PC-9 (cell line): Measurements from ENCODE around the gene CCBE1. TPM values are rescaled to one million over a fixed set of nuclear protein-coding genes. Genes with fewer than 3 reads are reported as not detected.

ENCODE experiments used
- BruUV-seq: library from RNA; stranded (reverse); fragments of 400-500 nt; replicated peaks from 2 replicates; lab custom pipeline; 2021; lab: Mats Ljungman, UMichigan
- CTCF ChIA-PET: fragments of 300-600 bp; sonication (Branson Sonifier 250); formaldehyde crosslinking; loops from one replicate; lab custom pipeline; 2022; ENCODE audit warnings: antibody characterized with exemption; lab: Charles Lee
- POLR2A ChIA-PET: fragments of 300-600 bp; sonication (Branson Sonifier 250); formaldehyde crosslinking; loops from one replicate; lab custom pipeline; 2022; ENCODE audit warnings: antibody characterized with exemption; ENCODE audit not compliant: unreplicated experiment; lab: Charles Lee
- DNase-seq, 2 experiments: peaks; one replicate each; pipeline versions ENCODE4 v3.0.0 to v3.0.0-alpha.2; 2015 to 2022; ENCODE audit warnings: mixed read lengths in 1 of 2
- H2AFZ ChIP-seq: fragments of 200-600 bp; sonication (generic); 2 replicates; pipeline ENCODE4 v1.8.1; 2017; ENCODE audit warnings: antibody characterized with exemption
- H3F3A ChIP-seq: fragments of 200-600 bp; sonication (generic); 2 replicates; pipeline ENCODE4 v1.8.1; 2017; ENCODE audit warnings: antibody characterized with exemption, mild to moderate bottlenecking, low read depth; ENCODE audit not compliant: insufficient read depth
- H3K27ac ChIP-seq: fragments of 200-600 bp; sonication (generic); 2 replicates; pipeline ENCODE4 v1.6.1; 2016; ENCODE audit warnings: mixed run types
- H3K27me3 ChIP-seq: fragments of 200-600 bp; sonication (generic); 2 replicates; pipeline ENCODE4 v1.6.1; 2016; ENCODE audit warnings: low read depth, mixed run types; ENCODE audit not compliant: insufficient read depth
- H3K36me3 ChIP-seq: fragments of 200-600 bp; sonication (generic); 2 replicates; pipeline ENCODE4 v1.6.1; 2016; ENCODE audit warnings: low read depth, mixed run types
- H3K4me1 ChIP-seq: fragments of 200-600 bp; sonication (generic); replicated peaks from 2 replicates; pipeline ENCODE4 v1.6.1; 2016; ENCODE audit warnings: mixed run types; ENCODE audit not compliant: insufficient read depth
- H3K4me2 ChIP-seq: fragments of 200-600 bp; sonication (generic); 2 replicates; pipeline ENCODE4 v1.6.1; 2017; ENCODE audit warnings: mixed run types
- H3K4me3 ChIP-seq: fragments of 200-600 bp; sonication (generic); 2 replicates; pipeline ENCODE4 v1.6.1; 2016; ENCODE audit warnings: mixed run types
- H3K79me2 ChIP-seq: fragments of 200-600 bp; sonication (generic); 2 replicates; pipeline ENCODE4 v1.6.1; 2017; ENCODE audit warnings: low read depth, mixed run types
- H3K9me2 ChIP-seq: fragments of 200-600 bp; sonication (generic); 2 replicates; pipeline ENCODE4 v1.8.1; 2017; ENCODE audit warnings: mild to moderate bottlenecking; ENCODE audit not compliant: insufficient read depth
- H3K9me3 ChIP-seq: fragments of 200-600 bp; sonication (generic); 2 replicates; pipeline ENCODE4 v1.8.1; 2016; ENCODE audit warnings: low read depth; ENCODE audit not compliant: insufficient read depth
- H4K20me1 ChIP-seq: fragments of 200-600 bp; sonication (generic); 2 replicates; pipeline ENCODE4 v1.8.1; 2017; ENCODE audit not compliant: insufficient read depth
- CTCF ChIP-seq: fragments of 200-600 bp; sonication (generic); conservative IDR thresholded peaks from 2 replicates; pipeline ENCODE4 v1.6.1; 2017; ENCODE audit warnings: mixed run types, antibody characterized with exemption, mild to moderate bottlenecking, moderate library complexity
- EZH2 ChIP-seq: fragments of 200-600 bp; sonication (generic); IDR thresholded peaks from 2 replicates; pipeline ENCODE4 v1.8.0; 2017; ENCODE audit warnings: antibody characterized with exemption, low read depth
- intact Hi-C: fragments of 100-400 bp; cut with micrococcal nuclease; formaldehyde crosslinking; loops from one replicate; pipeline ENCODE4 v1.10.0; 2022; ENCODE audit not compliant: unreplicated experiment
- total RNA-seq: library from RNA; stranded (reverse); gene quantifications from 2 replicates; pipeline ENCODE4 v1.2.3, GENCODE V29; 2021

The CCBE1 gene
- total RNA-seq, 1 experiment from 2014 or later: 5.8 TPM

GRCh38 chr18:59597049-59597448 lies 100.2 kb downstream of the CCBE1 start:
- BruUV-seq: no TSS peak
- Histone ChIP-seq H4K20me1 (no peaks in the 10 kb centered on the region), H3K27ac (no peak overlapping the region), H3K4me2 (no peak overlapping the region), H3K4me3 (no peak overlapping the region), H3K9me2 (no peaks in the 10 kb centered on the region), H2AFZ (no peak overlapping the region), H3F3A (no peaks in the 10 kb centered on the region), H3K9me3 (no peaks in the 10 kb centered on the region), H3K27me3 (peaks cover 52% of the 10 kb centered on the region), H3K36me3 (no peaks in the 10 kb centered on the region), H3K79me2 (no peaks in the 10 kb centered on the region), H3K4me1 (no peaks in the 10 kb centered on the region)
- ChIA-PET POLR2A (no interaction called here), CTCF (no interaction called here)
- intact Hi-C loops: no loop called here
- TF ChIP-seq CTCF (no peak), EZH2 (no peak)
- no peak for DNase-seq

GRCh38 chr18:59593291-59593717 lies 103.9 kb downstream of the CCBE1 start:
- H3F3A ChIP-seq: no peaks in the 10 kb centered on the region
- TF ChIP-seq EZH2 (no peak), CTCF (no peak)
- H3K79me2 ChIP-seq: no peaks in the 10 kb centered on the region
- H3K9me3 ChIP-seq: no peaks in the 10 kb centered on the region
- no peak overlapping the region for H3K4me2 ChIP-seq
- no TSS peak for BruUV-seq
- intact Hi-C loops: no loop called here
- no peak overlapping the region for H3K4me3 ChIP-seq
- ChIA-PET POLR2A (no interaction called here), CTCF (no interaction called here)
- DNase-seq: no peak
- no peaks in the 10 kb centered on the region for H3K9me2 ChIP-seq
- H2AFZ ChIP-seq: no peak overlapping the region
- no peaks in the 10 kb centered on the region for H3K4me1 ChIP-seq
- no peaks in the 10 kb centered on the region for H3K36me3 ChIP-seq
- peaks cover 38% of the 10 kb centered on the region for H3K27me3 ChIP-seq
- no peak overlapping the region for H3K27ac ChIP-seq
- no peaks in the 10 kb centered on the region for H4K20me1 ChIP-seq

GRCh38 chr18:59592624-59593023 lies 104.6 kb downstream of the CCBE1 start:
- Histone ChIP-seq H3K36me3 (no peaks in the 10 kb centered on the region), H2AFZ (no peak overlapping the region), H3F3A (no peaks in the 10 kb centered on the region), H3K4me1 (no peaks in the 10 kb centered on the region), H4K20me1 (no peaks in the 10 kb centered on the region), H3K27me3 (peaks cover 37% of the 10 kb centered on the region; the same call in 1 of the 2 replicates), H3K9me3 (no peaks in the 10 kb centered on the region), H3K79me2 (no peaks in the 10 kb centered on the region), H3K4me2 (no peak overlapping the region), H3K9me2 (no peaks in the 10 kb centered on the region), H3K4me3 (no peak overlapping the region), H3K27ac (no peak overlapping the region)
- no peak for TF ChIP-seq CTCF
- no peak for TF ChIP-seq EZH2
- CTCF ChIA-PET: no interaction called here
- POLR2A ChIA-PET: no interaction called here
- intact Hi-C loops: no loop called here
- no peak for DNase-seq
- BruUV-seq: no TSS peak
